Activated CD8-positive, alpha-beta memory T cell treated with anti-CD3 and anti-CD28 coated beads, Interleukin-2, amount 50 U/mL, for 24 hours (primary cell): ENCODE data around the gene CCDC47.
"Not testable (repeated sequence)": the region's sequence is repeated elsewhere in the genome, so short reads cannot be mapped to it uniquely, and the experiment has no call there.

ENCODE experiments used
- DNase-seq: peaks from one replicate; pipeline ENCODE4 v3.0.0-alpha.2; 2020; ENCODE audit errors: extremely low read depth

The CCDC47 gene, protein sequence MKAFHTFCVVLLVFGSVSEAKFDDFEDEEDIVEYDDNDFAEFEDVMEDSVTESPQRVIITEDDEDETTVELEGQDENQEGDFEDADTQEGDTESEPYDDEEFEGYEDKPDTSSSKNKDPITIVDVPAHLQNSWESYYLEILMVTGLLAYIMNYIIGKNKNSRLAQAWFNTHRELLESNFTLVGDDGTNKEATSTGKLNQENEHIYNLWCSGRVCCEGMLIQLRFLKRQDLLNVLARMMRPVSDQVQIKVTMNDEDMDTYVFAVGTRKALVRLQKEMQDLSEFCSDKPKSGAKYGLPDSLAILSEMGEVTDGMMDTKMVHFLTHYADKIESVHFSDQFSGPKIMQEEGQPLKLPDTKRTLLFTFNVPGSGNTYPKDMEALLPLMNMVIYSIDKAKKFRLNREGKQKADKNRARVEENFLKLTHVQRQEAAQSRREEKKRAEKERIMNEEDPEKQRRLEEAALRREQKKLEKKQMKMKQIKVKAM

DNA sequence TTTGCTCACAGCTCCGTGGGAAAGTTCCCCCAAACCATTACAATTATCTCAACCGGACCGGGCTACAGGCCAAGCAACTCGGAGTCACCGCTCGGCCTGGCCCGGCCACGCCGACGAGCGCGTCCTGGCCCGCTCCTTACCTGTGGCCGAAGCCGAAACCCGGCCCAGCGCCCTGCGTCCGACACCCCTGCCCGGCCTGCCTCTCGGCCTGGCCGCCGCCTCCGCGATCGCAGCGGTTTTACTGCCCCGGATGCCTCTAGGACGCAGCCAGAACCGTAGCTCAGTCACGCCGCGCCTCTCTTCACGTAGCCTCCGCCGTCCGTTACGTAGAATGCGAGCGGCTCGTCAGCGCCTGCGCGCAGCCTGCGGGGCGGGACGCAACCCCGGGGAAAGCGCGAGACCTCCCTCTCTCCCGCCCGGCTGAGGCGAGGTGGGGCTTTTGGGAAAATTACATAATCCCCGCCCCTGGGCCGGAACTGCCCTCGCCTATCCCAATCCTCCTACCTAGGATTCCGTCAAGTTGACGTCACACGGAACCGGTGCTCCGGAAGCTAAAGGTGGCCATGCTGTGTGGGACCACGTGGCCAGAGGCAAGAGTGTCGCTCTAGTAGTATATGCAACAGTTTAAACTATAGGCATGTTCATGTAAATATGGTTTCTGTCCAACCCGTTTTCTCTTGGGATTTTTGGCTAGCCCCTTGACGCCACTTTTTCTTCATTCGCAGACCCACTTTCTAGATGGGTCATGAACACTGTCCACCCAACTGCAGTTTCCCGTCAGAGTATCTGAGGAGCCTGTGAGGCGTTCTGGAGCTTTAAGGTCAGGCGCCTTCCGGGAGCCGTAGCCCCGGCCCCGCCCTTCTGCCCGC, at the start of gene CCDC47:
TSS of gene CCDC47 (minus strand) at position 326 of the 869 bp plus-strand sequence. CDS start 7,422 bp downstream, outside the sequence.
- DNase-seq = peak; percentile 94

GRCh38 chr17:63822537-63822936, 49.1 kb upstream of the CCDC47 start:
- DNase-seq = no peak

GRCh38 chr17:63821804-63822203, 48.4 kb upstream of the CCDC47 start:
- DNase-seq = no peak

DNA sequence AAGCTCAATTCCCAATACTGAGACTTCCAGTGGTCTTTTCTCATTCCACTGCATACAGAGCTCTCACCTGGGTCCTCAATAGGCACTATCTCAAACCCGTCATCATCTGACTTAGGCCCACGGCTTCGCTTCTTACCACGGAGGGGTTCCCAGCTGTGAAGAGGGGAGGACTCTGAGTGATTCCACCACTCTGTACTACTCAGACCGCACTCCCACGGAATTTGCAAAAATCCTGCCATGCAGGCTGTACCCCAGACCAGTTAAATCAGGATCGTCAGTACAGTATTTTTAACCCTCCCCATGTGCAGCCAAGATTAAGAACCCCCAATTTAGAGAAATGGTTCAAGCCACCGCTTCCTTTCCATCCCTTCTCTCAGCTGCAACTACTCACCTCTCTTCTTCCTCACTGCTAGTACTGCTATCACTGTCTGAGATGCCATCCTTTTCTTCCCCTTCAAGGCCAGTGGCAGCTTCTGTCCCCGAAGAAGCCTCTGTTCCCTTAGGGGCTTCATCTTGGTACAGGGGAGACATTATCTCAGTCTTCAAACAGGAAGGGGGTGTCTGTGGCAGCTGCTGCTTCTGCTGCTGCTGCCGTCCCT, 47.7 kb upstream of the CCDC47 start:
- no peak for DNase-seq

DNA sequence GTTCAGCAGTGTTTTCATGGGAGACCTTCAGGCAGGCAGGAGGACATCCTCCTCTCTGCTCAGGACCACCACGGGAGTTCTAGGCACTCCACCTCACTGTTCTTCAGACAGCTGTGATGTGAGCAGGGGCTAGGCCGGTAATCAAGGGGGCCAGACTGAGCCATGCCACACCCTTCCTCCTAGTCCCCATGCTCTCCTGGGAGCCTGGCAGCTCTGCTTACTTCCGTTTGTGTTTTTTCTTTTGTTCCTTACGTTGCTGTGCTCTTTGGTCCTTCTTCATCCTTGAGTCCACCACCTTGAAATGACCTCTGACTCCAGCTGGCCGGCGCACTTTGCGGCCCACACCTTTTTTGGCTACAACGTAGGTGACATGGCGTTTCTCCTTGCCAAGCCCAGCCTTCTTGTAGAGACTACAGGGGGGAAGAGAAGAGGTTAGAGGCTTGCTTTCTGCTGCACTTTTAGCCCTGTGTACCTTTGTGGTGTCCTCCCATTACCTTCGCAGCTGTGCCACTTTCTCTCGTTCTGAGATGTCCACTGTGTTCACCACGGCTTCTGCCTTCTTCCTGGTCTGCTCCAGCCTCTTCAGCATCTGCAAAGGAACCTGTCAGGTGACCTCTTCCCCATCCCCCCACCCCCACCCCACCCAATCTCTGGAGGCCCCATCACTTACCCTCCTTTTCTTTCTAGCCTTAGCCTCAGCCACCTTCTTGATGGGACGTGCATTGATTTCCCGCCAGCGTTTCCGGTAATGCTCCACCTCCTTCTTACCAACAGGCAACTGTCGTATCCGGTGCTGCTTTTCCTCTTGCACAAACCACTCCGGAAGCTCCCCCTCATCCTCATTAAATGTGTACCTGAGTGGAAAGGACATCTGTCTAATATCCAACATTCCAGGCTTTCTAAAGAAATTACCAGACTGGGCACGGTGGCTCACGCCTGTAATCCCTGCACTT, 46.5 kb upstream of the CCDC47 start:
- no peak for DNase-seq

GRCh38 chr17:63819131-63819530, 45.7 kb upstream of the CCDC47 start:
- DNase-seq = no peak

DNA sequence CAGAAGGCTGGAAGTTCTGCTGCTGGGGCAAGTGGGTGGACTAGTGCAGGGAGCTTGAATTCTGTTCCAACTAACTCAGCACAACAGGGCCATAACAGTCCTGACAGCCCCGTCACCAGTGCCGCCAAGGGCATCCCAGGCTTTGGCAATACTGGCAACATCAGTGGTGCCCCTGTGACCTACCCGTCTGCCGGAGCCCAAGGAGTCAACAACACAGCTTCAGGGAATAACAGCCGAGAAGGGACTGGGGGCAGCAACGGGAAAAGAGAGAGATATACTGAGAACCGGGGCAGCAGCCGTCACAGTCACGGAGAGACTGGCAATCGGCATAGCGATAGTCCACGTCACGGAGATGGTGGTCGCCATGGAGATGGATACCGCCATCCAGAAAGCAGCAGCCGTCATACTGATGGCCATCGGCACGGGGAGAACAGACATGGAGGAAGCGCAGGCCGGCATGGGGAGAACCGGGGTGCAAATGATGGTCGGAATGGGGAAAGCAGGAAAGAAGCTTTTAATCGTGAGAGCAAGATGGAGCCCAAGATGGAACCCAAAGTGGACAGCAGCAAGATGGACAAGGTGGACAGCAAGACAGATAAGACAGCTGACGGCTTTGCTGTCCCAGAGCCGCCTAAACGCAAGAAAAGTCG, 44.5 kb upstream of the CCDC47 start:
- DNase-seq = no peak

- no peak for DNase-seq
These were observed 43.3 kb upstream of the CCDC47 start for GRCh38 chr17:63816669-63817068.

DNA sequence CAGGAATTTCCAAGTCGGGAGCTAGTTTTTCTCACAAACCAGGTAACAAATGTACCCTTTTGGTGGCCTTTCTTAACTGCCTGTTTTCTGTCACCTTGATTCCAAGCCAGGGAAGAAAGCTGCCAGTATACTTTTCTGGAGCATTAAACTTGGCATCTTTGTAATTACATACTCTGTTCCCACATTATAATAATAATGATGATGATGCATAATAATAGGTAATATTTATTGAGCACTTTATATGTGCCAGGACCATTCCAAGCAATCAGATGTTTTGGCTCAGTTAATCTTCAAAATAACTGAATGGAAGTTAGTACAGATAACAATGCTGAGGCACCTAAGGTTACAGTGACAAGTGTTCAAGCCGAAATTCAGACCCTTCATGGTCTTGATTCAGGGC, 42.7 kb upstream of the CCDC47 start:
- no peak for DNase-seq

- DNase-seq = no peak
These were observed 36.6 kb upstream of the CCDC47 start for GRCh38 chr17:63809970-63810369.

GRCh38 chr17:63805591-63805990, 32.2 kb upstream of the CCDC47 start:
- DNase-seq = no peak

DNA sequence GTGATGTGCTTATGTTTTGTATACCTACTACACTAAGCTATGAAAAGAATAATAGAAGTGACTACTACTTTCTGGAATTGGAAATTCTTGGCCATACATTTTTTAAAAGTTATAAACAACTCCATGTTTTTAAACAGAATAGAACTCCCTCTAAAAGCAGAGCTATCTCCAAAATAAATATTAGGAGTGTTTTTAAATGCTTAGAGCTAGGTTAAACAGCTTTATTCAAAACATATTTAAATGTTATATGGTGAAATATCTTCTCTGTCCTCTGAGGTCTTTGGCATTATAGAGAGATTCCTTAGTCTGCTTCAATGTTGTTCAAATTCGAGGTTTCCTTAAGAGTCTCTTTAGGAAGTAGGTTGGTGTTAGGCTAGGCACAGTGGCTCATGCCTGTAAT, 30.9 kb upstream of the CCDC47 start:
- DNase-seq = no peak

- DNase-seq = no peak
These were observed 27.4 kb upstream of the CCDC47 start for GRCh38 chr17:63800783-63801182.

DNA sequence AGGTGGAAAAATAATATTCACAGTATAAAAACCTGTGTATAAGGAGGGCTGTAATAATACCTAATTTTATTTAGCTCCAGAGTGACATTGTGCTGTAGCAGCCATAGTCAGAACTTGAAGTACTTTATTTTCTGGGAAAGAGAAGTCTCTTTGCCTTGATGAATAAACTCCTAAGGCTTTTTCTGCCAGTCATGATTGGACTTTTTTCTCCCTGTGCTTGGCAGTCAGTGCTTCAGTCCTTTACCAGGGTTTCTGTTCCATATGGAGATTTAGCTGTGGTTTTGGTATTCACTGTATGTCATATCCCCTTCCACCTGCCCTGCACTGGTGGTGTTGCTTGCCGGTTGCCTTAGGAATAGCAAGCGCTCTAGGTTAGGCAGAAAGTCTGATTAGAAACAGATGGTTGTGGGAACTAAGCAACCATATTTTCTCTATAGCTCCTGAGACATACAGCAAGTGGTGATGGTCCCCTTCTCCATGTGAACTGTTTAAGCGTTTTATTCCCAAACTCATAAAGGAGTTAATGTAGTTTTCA, 25.2 kb upstream of the CCDC47 start:
- DNase-seq = no peak

DNA sequence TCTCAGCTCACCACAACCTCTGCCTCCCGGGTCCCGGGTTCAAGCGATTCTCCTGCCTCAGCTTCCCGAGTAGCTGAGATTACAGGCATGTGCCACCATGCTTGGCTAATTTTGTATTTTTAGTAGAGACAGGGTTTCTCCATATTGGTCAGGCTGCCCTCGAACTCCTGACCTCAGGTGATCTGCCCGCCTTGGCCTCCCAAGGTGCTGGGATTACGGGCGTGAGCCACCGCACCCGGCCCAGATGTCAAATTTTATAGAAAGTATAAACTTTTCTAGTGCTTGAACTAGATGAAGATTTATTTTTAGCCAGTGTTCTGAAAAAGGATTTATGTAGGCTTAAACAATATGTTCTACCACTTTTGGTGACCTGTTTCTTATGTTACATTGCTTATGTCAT, 23.0 kb upstream of the CCDC47 start:
- not testable (repeated sequence) for DNase-seq

GRCh38 chr17:63792055-63792729, 18.8 kb upstream of the CCDC47 start:
- no peak for DNase-seq

- DNase-seq = no peak
These were observed 16.7 kb upstream of the CCDC47 start for GRCh38 chr17:63790057-63790456.

DNA sequence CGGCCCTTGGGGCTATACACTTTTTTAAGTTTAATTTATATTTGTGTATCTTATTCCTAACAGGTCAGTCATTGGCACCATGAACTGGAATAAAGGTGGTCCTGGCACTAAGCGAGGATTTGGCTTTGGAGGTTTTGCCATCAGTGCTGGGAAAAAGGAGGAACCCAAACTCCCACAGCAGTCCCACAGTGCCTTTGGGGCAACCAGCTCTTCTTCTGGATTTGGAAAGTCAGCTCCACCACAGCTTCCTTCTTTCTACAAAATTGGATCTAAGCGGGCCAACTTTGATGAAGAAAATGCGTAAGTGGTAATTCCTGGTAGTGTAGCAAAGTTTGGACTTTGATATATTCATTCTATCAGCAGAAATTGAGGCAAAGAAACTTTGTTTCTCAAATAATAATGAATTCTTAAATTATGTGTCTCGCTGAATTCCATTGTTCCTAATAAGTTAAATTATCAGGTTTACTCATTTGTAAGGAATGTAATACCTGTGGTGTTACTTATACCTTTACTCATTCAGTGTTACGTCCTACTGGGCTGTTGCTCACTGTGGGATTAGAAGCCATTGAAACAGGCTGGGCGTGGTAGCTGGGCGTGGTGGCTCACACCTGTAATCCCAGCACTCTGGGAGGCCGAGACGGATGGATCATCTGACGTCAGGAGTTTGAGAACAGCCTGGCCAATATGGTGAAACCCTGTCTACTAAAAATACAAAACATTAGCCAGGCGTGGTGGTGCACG, 13.7 kb upstream of the CCDC47 start:
- DNase-seq = no peak

GRCh38 chr17:63786117-63786516, 12.7 kb upstream of the CCDC47 start:
- no peak for DNase-seq
